ENCODE data around the gene OR2A25. TPM values are rescaled to one million over a fixed set of nuclear protein-coding genes. Genes with fewer than 3 reads are reported as not detected.

Gene OR2A25
- total RNA-seq, 1 experiment from 2014 or later, result not detected

- DNase-seq (ENCODE audit: low spot score), result no peak
- ChIA-PET CTCF (interaction anchor here (1.0 to 1.4 kb wide), 2 partner anchors 23 to 41 kb away, joined by 4 to 5 read pairs; no protein-coding TSS in a partner anchor), POLR2A (no interaction called here)
- Mint-ChIP-seq H3K27me3 (ENCODE audit: low read depth) (no peaks in the 10 kb centered on the region), H3K27ac (no peak overlapping the region), H3K9me3 (peaks cover 6% of the 10 kb centered on the region), H3K36me3 (no peaks in the 10 kb centered on the region), H3K4me3 (no peak overlapping the region), H3K4me1 (peaks cover 7% of the 10 kb centered on the region)
- no peak for ATAC-seq
- no peak for TF ChIP-seq MXD4 (CRISPR knock-in tag; IDR thresholded peaks at IDR 0.05; ENCODE audit: borderline replicate concordance)
- no peak for TF ChIP-seq ZSCAN18 (CRISPR knock-in tag; IDR thresholded peaks at IDR 0.05)
- no peak for TF ChIP-seq ATF2 (CRISPR knock-in tag; IDR thresholded peaks at IDR 0.05; ENCODE audit: borderline replicate concordance, low read depth)
- TF ChIP-seq MLX (CRISPR knock-in tag; IDR thresholded peaks at IDR 0.05), result no peak
- no peak for TF ChIP-seq ZNF532 (CRISPR knock-in tag; IDR thresholded peaks at IDR 0.05; ENCODE audit: borderline replicate concordance)
- TF ChIP-seq TCF7 (CRISPR knock-in tag; IDR thresholded peaks at IDR 0.05; ENCODE audit: low read depth), result no peak
- no peak for TF ChIP-seq IRF1 (CRISPR knock-in tag; IDR thresholded peaks at IDR 0.05)
- no peak for TF ChIP-seq CDX4 (CRISPR knock-in tag; IDR thresholded peaks at IDR 0.05; ENCODE audit: borderline replicate concordance)
- TF ChIP-seq ZMAT4 (CRISPR knock-in tag; IDR thresholded peaks at IDR 0.05), result no peak
- TF ChIP-seq HMGXB4 (CRISPR knock-in tag; IDR thresholded peaks at IDR 0.05), result no peak
- TF ChIP-seq ZBTB43 (CRISPR knock-in tag; IDR thresholded peaks at IDR 0.05), result no peak
- no peak for TF ChIP-seq NFATC4 (CRISPR knock-in tag; IDR thresholded peaks at IDR 0.05)
- no peak for TF ChIP-seq NR1H2 (CRISPR knock-in tag; IDR thresholded peaks at IDR 0.05)
- no peak for TF ChIP-seq IRF2 (CRISPR knock-in tag; IDR thresholded peaks at IDR 0.05; ENCODE audit: borderline replicate concordance, low read depth)
- no peak for TF ChIP-seq ZNF512 (CRISPR knock-in tag; IDR thresholded peaks at IDR 0.05; ENCODE audit: borderline replicate concordance)
- no peak for TF ChIP-seq ZNF121 (CRISPR knock-in tag; IDR thresholded peaks at IDR 0.05)
- TF ChIP-seq OVOL2 (CRISPR knock-in tag; IDR thresholded peaks at IDR 0.05; ENCODE audit: borderline replicate concordance), result no peak
- TF ChIP-seq ZNF263 (CRISPR knock-in tag; IDR thresholded peaks at IDR 0.05; ENCODE audit: low read depth), result no peak
- TF ChIP-seq ZNF317 (CRISPR knock-in tag; IDR thresholded peaks at IDR 0.05; ENCODE audit: borderline replicate concordance, low read depth), result no peak
- TF ChIP-seq RELA (CRISPR knock-in tag; IDR thresholded peaks at IDR 0.05; ENCODE audit: borderline replicate concordance), result no peak
Observed at GRCh38 chr7:144086730-144087129, 17.1 kb downstream of the OR2A25 start.

Measured in WTC11 (cell line).